ENCODE data around the gene PHC2.
A peak's percentile ranks its signal among the peaks of the same experiment; 100 is the strongest.

DNA sequence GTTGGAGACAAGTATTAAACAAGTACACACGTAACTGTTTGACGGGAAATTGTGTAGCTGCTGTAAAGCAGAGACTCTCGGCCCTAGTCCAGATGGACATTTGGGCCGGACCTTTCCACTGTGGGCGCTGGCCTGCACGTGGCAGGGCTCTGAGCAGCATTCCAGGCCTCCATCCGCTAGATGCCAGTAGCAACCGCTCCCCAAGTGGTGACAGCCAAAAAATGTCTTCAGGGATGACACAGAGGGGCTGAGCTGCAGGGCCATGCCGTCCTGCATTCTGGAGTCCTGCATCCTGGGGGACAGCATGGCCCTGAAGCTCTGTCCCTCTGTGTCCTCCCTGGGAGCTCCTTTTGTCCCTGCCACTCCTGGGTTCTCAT, 134.8 kb downstream of the PHC2 start:
- TF ChIP-seq, protein P1, sequence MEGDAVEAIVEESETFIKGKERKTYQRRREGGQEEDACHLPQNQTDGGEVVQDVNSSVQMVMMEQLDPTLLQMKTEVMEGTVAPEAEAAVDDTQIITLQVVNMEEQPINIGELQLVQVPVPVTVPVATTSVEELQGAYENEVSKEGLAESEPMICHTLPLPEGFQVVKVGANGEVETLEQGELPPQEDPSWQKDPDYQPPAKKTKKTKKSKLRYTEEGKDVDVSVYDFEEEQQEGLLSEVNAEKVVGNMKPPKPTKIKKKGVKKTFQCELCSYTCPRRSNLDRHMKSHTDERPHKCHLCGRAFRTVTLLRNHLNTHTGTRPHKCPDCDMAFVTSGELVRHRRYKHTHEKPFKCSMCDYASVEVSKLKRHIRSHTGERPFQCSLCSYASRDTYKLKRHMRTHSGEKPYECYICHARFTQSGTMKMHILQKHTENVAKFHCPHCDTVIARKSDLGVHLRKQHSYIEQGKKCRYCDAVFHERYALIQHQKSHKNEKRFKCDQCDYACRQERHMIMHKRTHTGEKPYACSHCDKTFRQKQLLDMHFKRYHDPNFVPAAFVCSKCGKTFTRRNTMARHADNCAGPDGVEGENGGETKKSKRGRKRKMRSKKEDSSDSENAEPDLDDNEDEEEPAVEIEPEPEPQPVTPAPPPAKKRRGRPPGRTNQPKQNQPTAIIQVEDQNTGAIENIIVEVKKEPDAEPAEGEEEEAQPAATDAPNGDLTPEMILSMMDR (IDR thresholded peaks at IDR 0.05) = peak in 1 of 4 donors; percentile 19
- TF ChIP-seq POLR2A (IDR thresholded peaks at IDR 0.05) = no peak
